Measurements from ENCODE around the gene ZNF497. TPM values are rescaled to one million over a fixed set of nuclear protein-coding genes. Genes with fewer than 3 reads are reported as not detected.

The ZNF497 gene
- total RNA-seq, 4 donors from 2014 or later, result 7.1 to 16.2 (median 8.1) TPM

DNA sequence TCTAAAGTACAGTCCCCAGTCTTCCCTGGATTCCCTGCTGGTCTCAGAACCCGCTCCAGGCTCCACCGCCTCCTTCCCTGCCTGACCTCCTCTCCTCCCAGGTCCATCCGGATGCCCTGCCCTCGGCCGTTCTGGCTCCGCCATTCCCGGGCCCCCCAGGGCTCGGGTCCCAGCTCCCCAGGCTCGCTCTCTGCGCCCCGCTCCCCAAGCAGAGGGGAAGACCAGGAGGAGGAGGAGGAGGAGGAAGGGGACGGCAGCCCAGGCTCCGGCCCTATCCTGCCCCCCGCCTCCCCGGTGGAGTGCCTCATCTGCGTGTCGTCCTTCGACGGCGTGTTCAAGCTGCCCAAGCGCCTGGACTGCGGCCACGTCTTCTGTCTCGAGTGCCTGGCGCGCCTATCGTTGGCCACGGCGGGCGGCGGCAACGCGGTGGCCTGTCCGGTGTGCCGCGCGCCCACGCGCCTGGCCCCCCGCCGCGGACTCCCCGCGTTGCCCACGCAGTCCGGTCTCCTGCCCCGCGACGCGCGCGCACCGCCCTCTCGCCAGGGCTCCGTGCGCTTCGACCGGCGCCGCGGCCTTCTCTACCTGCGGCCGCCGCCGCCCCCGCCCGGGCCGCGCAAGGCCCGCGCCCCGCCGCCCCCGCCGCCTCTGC is 33.6 kb upstream of the ZNF497 start:
- no peaks in the 10 kb centered on the region for H3K9me3 ChIP-seq
- TF ChIP-seq POLR2A (IDR thresholded peaks at IDR 0.05), result no peak
- TF ChIP-seq, protein P1, sequence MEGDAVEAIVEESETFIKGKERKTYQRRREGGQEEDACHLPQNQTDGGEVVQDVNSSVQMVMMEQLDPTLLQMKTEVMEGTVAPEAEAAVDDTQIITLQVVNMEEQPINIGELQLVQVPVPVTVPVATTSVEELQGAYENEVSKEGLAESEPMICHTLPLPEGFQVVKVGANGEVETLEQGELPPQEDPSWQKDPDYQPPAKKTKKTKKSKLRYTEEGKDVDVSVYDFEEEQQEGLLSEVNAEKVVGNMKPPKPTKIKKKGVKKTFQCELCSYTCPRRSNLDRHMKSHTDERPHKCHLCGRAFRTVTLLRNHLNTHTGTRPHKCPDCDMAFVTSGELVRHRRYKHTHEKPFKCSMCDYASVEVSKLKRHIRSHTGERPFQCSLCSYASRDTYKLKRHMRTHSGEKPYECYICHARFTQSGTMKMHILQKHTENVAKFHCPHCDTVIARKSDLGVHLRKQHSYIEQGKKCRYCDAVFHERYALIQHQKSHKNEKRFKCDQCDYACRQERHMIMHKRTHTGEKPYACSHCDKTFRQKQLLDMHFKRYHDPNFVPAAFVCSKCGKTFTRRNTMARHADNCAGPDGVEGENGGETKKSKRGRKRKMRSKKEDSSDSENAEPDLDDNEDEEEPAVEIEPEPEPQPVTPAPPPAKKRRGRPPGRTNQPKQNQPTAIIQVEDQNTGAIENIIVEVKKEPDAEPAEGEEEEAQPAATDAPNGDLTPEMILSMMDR (IDR thresholded peaks at IDR 0.05), result no peak
- peaks cover 6% of the 10 kb centered on the region for H3K27me3 ChIP-seq
- intact Hi-C loops (cut with DNase I), result no loop called here
- H3K4me3 ChIP-seq (replicated peaks in 1 of 3), result no peak overlapping the region
- H3K27ac ChIP-seq, result no peak overlapping the region
- H3K36me3 ChIP-seq, result peaks cover 20 to 28% of the 10 kb centered on the region in 2 donors
- peak; percentile 47 to 50 for DNase-seq
- peaks cover 7 to 24% of the 10 kb centered on the region in 2 donors for H3K4me1 ChIP-seq
- WGBS, 2 donors, result 9 to 17% methylated on average over 5 to 16 of the region's 75 CpGs

- peak; percentile 45 to 47 for DNase-seq
- TF ChIP-seq, protein P1 (IDR thresholded peaks at IDR 0.05), result no peak
- TF ChIP-seq POLR2A (IDR thresholded peaks at IDR 0.05), result no peak
- intact Hi-C loops (cut with DNase I), result no loop called here
- Histone ChIP-seq H3K27me3 (peaks cover 6% of the 10 kb centered on the region), H3K27ac (no peak within 1 kb of the TSS), H3K9me3 (no peaks in the 10 kb centered on the region), H3K4me1 (peaks cover under 1 to 19% of the 10 kb centered on the region in 2 donors), H3K36me3 (peaks cover 20 to 28% of the 10 kb centered on the region in 2 donors), H3K4me3 (replicated peaks in 1 of 3) (no peak within 1 kb of the TSS)
- 34 to 44% methylated on average over 16 to 20 of the region's 21 CpGs for WGBS, 2 donors
These were observed 32.8 kb upstream of the ZNF497 start, which contains the start of gene RNF225 for GRCh38 chr19:58395220-58395978. TSS of gene RNF225 (plus strand) at chr19:58395656. CDS start at chr19:58396090, 434 bp downstream.

- DNase-seq, result no peak
- no peaks in the 10 kb centered on the region for H3K9me3 ChIP-seq
- peaks cover 20 to 28% of the 10 kb centered on the region in 2 donors for H3K36me3 ChIP-seq
- no peak overlapping the region for H3K27ac ChIP-seq
- peaks cover 0 to 16% of the 10 kb centered on the region in 2 donors for H3K4me1 ChIP-seq
- TF ChIP-seq POLR2A (IDR thresholded peaks at IDR 0.05), result no peak
- TF ChIP-seq, protein P1 (IDR thresholded peaks at IDR 0.05), result no peak
- intact Hi-C loops (cut with DNase I), result no loop called here
- peaks cover 6% of the 10 kb centered on the region for H3K27me3 ChIP-seq
- no peak overlapping the region for H3K4me3 ChIP-seq (replicated peaks in 1 of 3)
- 70 to 90% methylated on average over 2 to 3 of the region's 3 CpGs for WGBS, 2 donors
These were observed 32.3 kb upstream of the ZNF497 start for GRCh38 chr19:58394821-58395219.

DNA sequence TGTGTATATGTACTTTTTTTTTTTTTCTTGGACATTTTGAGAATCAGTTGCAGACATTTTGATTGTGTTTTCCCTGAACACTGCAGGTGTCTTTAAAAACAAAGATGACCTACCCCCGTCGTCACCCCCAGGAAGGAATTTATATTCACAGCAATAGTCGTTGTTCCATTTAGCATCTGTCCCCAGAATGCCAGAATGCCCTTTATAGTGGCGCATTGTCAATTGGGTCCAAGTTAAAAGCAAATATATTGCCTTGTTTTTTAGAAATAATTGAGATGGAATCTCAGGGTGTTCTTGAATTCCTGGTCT is 31.1 kb upstream of the ZNF497 start:
- Histone ChIP-seq H3K9me3 (no peaks in the 10 kb centered on the region), H3K27me3 (peaks cover 6% of the 10 kb centered on the region), H3K4me1 (peaks cover 0 to 16% of the 10 kb centered on the region in 2 donors), H3K4me3 (replicated peaks in 1 of 3) (no peak overlapping the region), H3K27ac (no peak overlapping the region), H3K36me3 (peaks cover 20 to 32% of the 10 kb centered on the region in 2 donors)
- WGBS, 2 donors, result 89 to 93% methylated on average over 4 of the region's 4 CpGs
- DNase-seq, result no peak
- intact Hi-C loops (cut with DNase I), result no loop called here
- no peak for TF ChIP-seq POLR2A (IDR thresholded peaks at IDR 0.05)
- TF ChIP-seq, protein P1 (IDR thresholded peaks at IDR 0.05), result no peak

Data from thyroid gland (tissue), 4 donors.